ENCODE data around the gene UBE4B. TPM values are rescaled to one million over a fixed set of nuclear protein-coding genes. Genes with fewer than 3 reads are reported as not detected.

UBE4B gene
- total RNA-seq, 1 experiment from 2014 or later = 40.3 TPM

DNA sequence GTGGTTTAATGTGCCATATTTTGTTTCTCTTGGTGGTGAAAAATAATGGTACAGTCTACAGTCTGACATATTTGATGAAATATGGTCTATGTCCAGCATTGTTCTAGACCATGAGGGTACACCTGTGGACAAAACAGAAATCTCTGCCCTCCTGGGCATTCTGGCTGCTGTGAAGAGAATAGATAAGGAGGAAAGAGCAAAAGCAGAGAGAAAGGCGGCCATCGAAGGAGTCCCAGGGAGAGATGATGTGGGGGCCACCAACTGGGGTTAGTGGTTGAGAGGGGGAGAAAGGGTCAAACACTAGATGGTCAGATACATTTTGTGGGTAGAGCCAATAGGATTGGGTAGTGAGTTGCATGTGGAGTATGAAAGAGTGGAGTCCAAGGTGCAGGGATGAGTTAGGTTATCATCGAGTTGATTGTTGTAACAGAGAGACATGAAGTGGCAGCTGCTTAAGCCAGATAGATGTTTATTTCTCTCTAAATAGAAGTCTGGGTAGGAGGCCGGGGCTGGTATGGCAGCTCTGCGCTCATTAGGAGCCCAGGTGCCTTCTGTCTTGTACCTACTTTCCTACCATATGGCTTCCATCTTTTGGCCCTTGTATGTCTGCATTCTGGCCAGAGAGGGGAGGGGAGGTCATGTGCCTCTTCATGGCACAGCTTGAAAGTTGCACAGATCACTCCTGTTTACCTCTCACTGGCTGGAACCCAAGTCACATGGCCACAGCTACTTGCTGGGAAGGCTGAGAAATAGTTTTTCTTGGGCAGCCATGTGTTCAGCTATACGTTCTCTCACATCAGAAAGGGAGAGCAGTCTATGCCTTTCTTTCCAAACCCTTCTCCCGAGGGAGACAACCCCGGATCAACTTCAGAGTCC lies 13.0 kb downstream of the UBE4B start:
- intact Hi-C loops (cut with micrococcal nuclease; ENCODE audit: unreplicated experiment) = no loop called here
- Histone ChIP-seq H3K9me3 (no peaks in the 10 kb centered on the region), H3K27me3 (replicated peaks; ENCODE audit: control insufficient read depth, insufficient read depth, low read length) (no peaks in the 10 kb centered on the region), H3K4me3 (ENCODE audit: low read depth, low read length) (no peak overlapping the region), H3K36me3 (ENCODE audit: control insufficient read depth, insufficient read depth, low read length) (no peaks in the 10 kb centered on the region), H3K4me1 (no peaks in the 10 kb centered on the region)
- no peak for DNase-seq
- no TSS peak for BruUV-seq (replicated peaks)
- Mint-ChIP-seq H3K36me3 (ENCODE audit: insufficient read depth, unreplicated experiment) (peaks cover 16% of the 10 kb centered on the region), H3K27me3 (ENCODE audit: insufficient read depth, unreplicated experiment) (no peaks in the 10 kb centered on the region), H3K4me3 (ENCODE audit: unreplicated experiment) (no peak overlapping the region), H3K9me3 (ENCODE audit: unreplicated experiment) (no peaks in the 10 kb centered on the region), H3K4me1 (ENCODE audit: low read depth, unreplicated experiment) (peaks cover 9% of the 10 kb centered on the region), H3K27ac (ENCODE audit: unreplicated experiment) (peak overlapping the region; percentile 10)
- ChIA-PET POLR2A (interaction anchor here (0.6 kb wide), 1 partner anchor 39 kb away, joined by 3 read pairs; no protein-coding TSS in a partner anchor), CTCF (interaction anchor here (0.8 kb wide), 1 partner anchor 11 kb away, joined by 3 read pairs; no protein-coding TSS in a partner anchor)
- TF ChIP-seq, protein P1, sequence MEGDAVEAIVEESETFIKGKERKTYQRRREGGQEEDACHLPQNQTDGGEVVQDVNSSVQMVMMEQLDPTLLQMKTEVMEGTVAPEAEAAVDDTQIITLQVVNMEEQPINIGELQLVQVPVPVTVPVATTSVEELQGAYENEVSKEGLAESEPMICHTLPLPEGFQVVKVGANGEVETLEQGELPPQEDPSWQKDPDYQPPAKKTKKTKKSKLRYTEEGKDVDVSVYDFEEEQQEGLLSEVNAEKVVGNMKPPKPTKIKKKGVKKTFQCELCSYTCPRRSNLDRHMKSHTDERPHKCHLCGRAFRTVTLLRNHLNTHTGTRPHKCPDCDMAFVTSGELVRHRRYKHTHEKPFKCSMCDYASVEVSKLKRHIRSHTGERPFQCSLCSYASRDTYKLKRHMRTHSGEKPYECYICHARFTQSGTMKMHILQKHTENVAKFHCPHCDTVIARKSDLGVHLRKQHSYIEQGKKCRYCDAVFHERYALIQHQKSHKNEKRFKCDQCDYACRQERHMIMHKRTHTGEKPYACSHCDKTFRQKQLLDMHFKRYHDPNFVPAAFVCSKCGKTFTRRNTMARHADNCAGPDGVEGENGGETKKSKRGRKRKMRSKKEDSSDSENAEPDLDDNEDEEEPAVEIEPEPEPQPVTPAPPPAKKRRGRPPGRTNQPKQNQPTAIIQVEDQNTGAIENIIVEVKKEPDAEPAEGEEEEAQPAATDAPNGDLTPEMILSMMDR (IDR thresholded peaks at IDR 0.05; ENCODE audit: insufficient read depth in 1 of 2, low read depth in 1 of 2, low read length in 1 of 2, severe bottlenecking in 1 of 2, unreplicated experiment in 1 of 2) = no peak

DNA sequence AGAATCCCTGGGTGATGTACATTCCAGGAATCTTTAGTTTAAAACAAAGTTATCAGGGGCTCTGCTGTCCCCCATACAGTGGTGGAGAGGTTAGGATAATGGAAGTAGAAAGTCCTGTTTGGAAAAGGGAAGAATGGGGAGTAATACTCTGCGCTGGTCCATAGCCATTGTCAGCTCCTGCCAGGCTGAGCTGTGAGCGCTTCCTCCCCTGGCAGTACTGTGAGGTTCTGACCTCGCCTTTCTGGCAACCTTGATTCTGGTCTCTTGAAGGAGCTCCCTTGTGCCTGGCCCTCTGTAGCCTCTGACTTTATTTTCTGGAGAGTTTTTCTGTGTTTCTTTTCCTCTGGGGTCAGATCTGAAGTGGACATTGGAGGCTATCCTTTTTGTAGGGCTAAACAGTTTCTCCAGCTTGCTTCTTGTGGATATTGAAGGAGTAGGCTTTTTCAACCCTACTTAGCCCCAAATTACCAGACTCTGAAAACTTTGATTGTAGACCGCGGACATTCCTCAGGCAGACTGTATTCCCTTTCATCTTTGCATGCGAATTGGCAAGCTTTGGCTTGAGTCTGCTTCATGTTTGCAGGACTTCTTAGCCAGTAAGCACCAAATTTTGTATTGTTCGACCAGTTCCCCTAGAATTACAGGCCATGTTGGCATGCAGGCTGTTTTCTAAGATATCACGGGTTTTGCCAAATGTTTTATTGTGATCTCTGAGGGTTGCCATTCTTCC lies 13.8 kb downstream of the UBE4B start:
- Mint-ChIP-seq H3K9me3 (ENCODE audit: unreplicated experiment) (no peaks in the 10 kb centered on the region), H3K4me1 (ENCODE audit: low read depth, unreplicated experiment) (peaks cover 9% of the 10 kb centered on the region), H3K27ac (ENCODE audit: unreplicated experiment) (peak overlapping the region; percentile 10), H3K27me3 (ENCODE audit: insufficient read depth, unreplicated experiment) (no peaks in the 10 kb centered on the region), H3K4me3 (ENCODE audit: unreplicated experiment) (no peak overlapping the region), H3K36me3 (ENCODE audit: insufficient read depth, unreplicated experiment) (peaks cover 9% of the 10 kb centered on the region)
- Histone ChIP-seq H3K4me1 (no peaks in the 10 kb centered on the region), H3K36me3 (ENCODE audit: control insufficient read depth, insufficient read depth, low read length) (no peaks in the 10 kb centered on the region), H3K27me3 (replicated peaks; ENCODE audit: control insufficient read depth, insufficient read depth, low read length) (no peaks in the 10 kb centered on the region), H3K4me3 (ENCODE audit: low read depth, low read length) (no peak overlapping the region), H3K9me3 (no peaks in the 10 kb centered on the region)
- TF ChIP-seq, protein P1 (IDR thresholded peaks at IDR 0.05; ENCODE audit: insufficient read depth in 1 of 2, low read depth in 1 of 2, low read length in 1 of 2, severe bottlenecking in 1 of 2, unreplicated experiment in 1 of 2) = no peak
- ChIA-PET POLR2A (interaction anchor here (0.6 kb wide), 2 partner anchors 13 to 38 kb away, joined by 3 read pairs; no protein-coding TSS in a partner anchor), CTCF (interaction anchor here (0.8 kb wide), 1 partner anchor 12 kb away, joined by 3 read pairs; no protein-coding TSS in a partner anchor)
- no TSS peak for BruUV-seq (replicated peaks)
- intact Hi-C loops (cut with micrococcal nuclease; ENCODE audit: unreplicated experiment) = no loop called here
- DNase-seq = no peak

DNA sequence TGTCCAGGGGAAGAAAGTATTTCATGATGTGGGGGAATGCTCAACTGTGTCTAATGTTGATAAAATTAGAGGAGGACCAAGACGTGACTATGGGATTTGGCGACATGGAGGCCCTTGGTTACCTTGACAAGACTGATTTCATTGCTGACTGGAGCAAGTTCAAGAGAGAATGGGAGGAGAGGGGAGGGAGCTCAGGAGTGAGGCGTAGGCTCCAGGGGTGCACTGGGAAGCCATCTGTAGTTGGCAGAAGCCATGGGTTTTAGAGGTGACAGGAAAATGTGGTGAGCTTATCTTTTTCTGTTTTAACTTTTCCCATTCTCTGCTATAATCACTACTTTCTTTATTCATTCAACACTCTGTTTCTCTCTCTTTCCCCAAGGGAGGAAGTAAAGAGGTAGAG lies 15.8 kb downstream of the UBE4B start:
- Histone ChIP-seq H3K36me3 (ENCODE audit: control insufficient read depth, insufficient read depth, low read length) (no peaks in the 10 kb centered on the region), H3K27me3 (replicated peaks; ENCODE audit: control insufficient read depth, insufficient read depth, low read length) (no peaks in the 10 kb centered on the region), H3K4me1 (no peaks in the 10 kb centered on the region), H3K9me3 (no peaks in the 10 kb centered on the region), H3K4me3 (ENCODE audit: low read depth, low read length) (no peak overlapping the region)
- peaks cover 9% of the 10 kb centered on the region for H3K4me1 Mint-ChIP-seq (ENCODE audit: low read depth, unreplicated experiment)
- no peak overlapping the region for H3K27ac Mint-ChIP-seq (ENCODE audit: unreplicated experiment)
- no TSS peak for BruUV-seq (replicated peaks)
- no peaks in the 10 kb centered on the region for H3K9me3 Mint-ChIP-seq (ENCODE audit: unreplicated experiment)
- intact Hi-C loops (cut with micrococcal nuclease; ENCODE audit: unreplicated experiment) = no loop called here
- CTCF ChIA-PET = no interaction called here
- TF ChIP-seq, protein P1 (IDR thresholded peaks at IDR 0.05; ENCODE audit: insufficient read depth in 1 of 2, low read depth in 1 of 2, low read length in 1 of 2, severe bottlenecking in 1 of 2, unreplicated experiment in 1 of 2) = no peak
- no peak overlapping the region for H3K4me3 Mint-ChIP-seq (ENCODE audit: unreplicated experiment)
- POLR2A ChIA-PET = no interaction called here
- no peaks in the 10 kb centered on the region for H3K36me3 Mint-ChIP-seq (ENCODE audit: insufficient read depth, unreplicated experiment)
- no peak for DNase-seq
- H3K27me3 Mint-ChIP-seq (ENCODE audit: insufficient read depth, unreplicated experiment) = no peaks in the 10 kb centered on the region

Data from Caco-2 (cell line).